ENCODE data around the gene KCNC4.

KCNC4 gene

DNA sequence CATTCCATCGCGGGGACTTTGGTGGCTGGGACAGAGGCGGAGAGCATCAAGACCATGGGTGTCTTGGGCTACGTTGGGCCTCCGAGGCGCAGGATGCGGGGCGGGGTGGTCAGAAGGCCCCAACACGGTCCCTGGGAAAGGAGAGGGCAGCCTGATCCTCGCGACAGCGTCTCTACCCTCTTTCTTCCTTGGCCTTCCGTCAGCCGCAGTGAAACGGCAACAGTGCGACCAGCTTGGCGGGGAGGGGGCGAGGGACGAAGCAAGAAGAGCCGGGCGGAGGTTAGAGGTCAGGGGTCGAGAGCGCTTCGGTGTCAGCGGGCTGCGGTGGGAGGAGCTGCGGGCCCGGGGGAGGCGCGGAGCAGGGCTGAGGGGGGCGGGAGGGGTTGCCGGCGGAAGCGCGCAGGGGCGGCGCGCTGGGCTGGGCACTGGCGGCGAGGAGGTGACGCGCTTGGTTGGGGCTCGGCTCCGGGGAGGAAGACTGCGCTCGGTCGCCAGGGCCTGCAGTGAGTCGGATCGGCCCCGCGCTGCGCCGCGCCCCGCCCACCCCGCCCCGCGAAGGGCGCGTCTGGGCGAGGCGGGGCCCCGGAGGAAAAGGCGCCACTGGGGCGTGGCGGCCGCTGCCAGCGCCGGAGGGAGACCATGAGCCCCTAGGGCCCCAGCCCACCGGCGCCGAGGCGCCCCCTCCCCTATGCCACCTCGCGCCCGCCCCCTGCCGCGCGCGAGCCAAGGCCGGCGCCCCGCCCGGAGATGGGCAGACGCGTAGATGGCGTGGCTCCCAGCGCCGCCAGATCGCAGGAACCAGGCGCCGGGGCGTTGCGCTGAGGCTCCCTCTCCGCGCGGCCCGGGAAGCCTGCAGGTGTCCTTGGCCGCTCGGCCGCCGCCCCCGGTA lies at the start of gene KCNC4:
KCNC4 (plus strand) TSS at position 600 of the 889 bp plus-strand sequence. CDS start 1,186 bp downstream, outside the sequence.
- DNase-seq, result peak; percentile 62 to 72

DNA sequence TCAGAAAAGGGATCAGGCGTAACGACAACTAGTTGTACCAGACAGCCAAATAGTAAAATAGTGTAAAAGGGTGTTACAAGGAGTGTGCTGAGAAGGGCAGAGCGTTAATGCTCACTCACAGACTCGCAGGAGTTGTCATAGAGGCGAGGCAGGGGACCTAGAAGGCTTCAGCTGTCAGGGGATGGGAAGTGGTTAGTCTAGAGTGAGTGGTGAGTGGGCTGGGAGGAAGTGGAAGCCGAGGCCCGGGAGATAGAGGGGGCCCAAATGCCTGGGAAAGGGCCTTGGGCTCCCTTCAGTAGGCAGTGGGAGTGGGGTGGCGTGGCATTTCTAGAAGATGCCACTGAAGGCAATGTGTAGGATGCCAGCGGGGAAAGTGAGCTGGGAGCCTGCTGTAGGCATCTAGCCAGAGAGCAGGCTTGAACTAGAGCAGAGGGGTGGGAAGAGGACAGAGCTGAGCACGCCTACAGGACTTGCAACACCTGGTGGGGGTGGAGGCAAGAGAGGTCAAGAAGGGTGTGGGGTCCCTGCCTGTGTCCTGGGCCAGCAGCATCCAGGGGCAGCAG lies 49.5 kb upstream of the KCNC4 start:
- DNase-seq, result no peak

- DNase-seq, result no peak
These were observed 48.9 kb upstream of the KCNC4 start for GRCh38 chr1:110161165-110161564.

- DNase-seq, result peak in 1 of 2 donors; percentile 22
These were observed 48.3 kb upstream of the KCNC4 start for GRCh38 chr1:110161849-110162248.

DNA sequence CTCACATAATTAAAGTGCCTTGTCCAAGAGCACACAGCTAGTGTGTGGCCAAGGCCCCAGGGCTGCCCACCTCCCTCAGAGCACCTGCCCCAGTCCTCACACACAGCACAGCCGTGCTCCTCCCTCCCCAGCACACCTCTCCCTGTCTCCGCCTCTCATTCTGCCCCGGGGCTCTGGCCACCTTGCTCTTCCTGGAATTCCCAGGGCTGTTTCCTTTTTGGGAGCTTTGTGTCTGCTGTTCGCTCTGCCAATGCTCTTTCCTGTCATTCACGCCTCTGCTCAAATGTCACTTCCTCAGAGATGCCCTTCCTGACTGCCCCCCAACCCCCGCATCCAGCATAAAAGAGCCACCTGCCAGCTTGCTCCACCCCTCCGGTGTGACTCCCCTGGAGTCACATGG lies 46.5 kb upstream of the KCNC4 start:
- no peak for DNase-seq

- no peak for DNase-seq
These were observed 45.3 kb upstream of the KCNC4 start for GRCh38 chr1:110164725-110165350.

DNA sequence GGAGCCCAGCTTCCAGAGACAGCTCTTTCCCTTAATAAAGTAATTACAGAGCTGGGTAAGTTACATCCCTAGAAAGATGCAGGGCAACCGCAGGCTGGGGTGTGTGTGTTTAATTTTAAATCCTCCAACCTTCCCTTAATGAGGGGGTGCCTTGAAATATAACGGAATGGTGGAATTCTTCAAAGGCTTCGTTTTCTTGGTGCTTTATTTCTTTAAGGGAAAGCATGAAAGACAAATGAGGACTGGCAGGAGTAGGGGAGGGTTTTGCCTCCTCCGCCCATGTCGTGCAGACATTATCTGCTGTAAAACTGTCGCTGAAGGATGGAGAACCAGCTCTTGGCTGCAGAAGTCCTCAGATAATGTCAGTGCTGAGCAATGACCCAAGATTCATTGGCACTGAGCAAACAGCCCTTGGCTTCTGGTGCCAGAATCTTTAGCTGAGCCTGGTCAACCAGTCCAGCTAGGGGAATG lies 44.3 kb upstream of the KCNC4 start:
- no peak for DNase-seq

- DNase-seq, result no peak
These were observed 43.3 kb upstream of the KCNC4 start for GRCh38 chr1:110166861-110167260.

- DNase-seq, result no peak
These were observed 39.1 kb upstream of the KCNC4 start for GRCh38 chr1:110170766-110171733.

- DNase-seq, result no peak
These were observed 38.1 kb upstream of the KCNC4 start for GRCh38 chr1:110172001-110172400.

DNA sequence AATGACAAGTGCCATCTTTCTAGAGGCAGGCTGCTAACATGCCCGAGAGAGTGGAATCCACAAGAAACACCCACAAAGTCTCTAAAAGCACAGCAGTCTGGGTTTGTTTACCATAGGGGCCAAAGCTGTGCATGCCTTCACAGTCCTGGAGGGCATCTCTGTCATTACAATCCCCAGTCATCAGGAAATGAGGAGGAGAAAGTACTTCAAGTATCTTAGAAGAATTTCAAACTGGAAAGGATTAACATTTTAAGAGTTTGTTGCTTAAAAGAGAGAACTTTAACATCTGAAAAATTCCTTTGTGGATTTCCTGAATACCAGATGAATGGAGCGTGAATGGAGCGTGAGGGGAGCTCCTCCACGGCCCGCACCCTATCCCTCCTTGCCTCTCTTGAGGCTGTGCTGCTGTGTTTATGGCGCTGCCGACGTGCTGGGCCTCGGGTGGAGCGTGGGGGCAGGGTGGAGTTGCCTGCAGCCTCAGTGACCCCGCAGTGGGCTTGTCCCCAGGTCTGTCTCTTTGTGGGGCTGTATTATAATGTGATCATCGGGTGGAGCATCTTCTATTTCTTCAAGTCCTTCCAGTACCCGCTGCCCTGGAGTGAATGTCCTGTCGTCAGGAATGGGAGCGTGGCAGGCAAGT lies 36.5 kb upstream of the KCNC4 start:
- no peak for DNase-seq

GRCh38 chr1:110174961-110175360 lies 35.2 kb upstream of the KCNC4 start:
- no peak for DNase-seq

DNA sequence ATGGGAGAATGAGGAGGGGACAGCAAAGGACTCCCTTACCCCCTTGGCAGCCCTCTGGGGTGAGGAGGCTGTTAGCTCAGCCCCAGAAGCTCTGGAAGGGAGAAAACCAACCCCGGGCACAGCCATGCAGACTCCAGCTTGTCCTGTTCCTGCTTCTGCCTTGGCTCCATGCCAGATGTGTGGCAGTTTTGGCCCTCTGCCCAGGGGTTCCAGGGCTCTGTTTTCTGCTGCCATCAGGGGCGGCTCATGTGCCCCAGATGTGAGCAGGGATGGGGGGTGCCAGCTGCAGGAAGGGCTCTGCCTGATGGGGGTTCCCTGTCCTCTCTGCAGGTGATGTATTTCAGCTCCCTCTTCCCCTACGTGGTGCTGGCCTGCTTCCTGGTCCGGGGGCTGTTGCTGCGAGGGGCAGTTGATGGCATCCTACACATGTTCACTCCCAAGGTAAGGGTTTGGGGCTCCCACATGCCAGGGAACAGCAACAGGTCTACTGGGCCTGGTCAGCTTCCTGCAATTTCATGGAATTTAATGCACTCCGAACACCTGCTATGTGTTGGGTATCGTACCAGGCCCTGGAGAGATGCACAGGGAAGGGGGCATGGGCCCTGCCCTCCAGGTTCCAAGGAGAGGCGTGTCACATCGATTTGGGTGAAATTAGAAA lies 33.7 kb upstream of the KCNC4 start:
- no peak for DNase-seq

- no peak for DNase-seq
These were observed 32.3 kb upstream of the KCNC4 start for GRCh38 chr1:110177775-110178174.

- no peak for DNase-seq
These were observed 26.4 kb upstream of the KCNC4 start for GRCh38 chr1:110183642-110184167.

DNA sequence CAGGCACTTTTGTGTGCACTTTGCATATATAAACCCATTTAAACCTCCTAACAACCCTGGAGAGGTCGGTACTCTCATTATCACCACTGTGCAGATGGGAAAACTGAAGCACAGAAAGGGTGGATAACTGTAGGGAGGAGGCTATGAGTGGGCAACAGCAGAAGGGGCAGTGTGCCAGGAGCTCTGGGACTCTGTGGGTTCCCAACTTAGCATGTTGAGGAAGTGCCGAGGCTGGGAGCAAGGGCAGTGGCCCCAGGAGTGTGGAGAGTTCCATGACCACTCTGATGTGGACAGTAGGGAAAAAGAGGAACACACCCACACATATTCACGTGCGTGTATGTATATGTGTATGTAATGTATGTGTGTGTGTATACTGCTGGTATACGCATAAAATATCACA lies 25.7 kb upstream of the KCNC4 start:
- no peak for DNase-seq

GRCh38 chr1:110185181-110185580 lies 24.9 kb upstream of the KCNC4 start:
- DNase-seq, result no peak

DNA sequence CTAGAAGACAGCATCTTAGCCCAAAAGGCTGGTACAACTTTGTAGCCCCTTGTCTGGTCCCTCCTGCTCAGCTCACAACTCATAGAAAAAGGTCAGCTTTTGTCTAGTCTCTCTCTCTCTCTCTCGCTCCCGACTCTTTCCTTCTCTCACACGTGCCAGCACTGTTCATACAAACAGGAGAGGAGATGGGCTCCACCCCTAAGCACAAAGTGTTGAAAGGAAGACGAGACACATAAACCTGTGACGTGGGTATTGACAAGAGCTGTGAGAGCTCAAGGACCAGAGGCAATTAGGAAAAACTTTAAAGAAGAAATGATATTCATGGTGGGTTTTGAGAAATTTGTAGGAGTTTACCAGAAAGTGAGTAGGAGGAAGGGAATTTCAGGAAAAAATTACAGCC lies 23.6 kb upstream of the KCNC4 start:
- DNase-seq, result no peak

GRCh38 chr1:110187139-110187890 lies 22.8 kb upstream of the KCNC4 start:
- DNase-seq, result no peak

- no peak for DNase-seq
These were observed 22.0 kb upstream of the KCNC4 start for GRCh38 chr1:110188035-110188618.
